Stimulated activated CD4-positive, alpha-beta T cell treated with anti-CD3 and anti-CD28 coated beads, Interleukin-12 subunit alpha, Interleukin-12 subunit beta, amount 100 ng/mL, for 24 hours (primary cell): ENCODE data around the gene DZIP1.

Source experiments
- DNase-seq, 2 experiments: peaks; one replicate each; pipeline ENCODE4 v3.0.0-alpha.2; 2020; ENCODE audit warnings: low read depth in 2 of 2

Gene DZIP1

GRCh38 chr13:95544293-95544692 is 100.2 kb downstream of the DZIP1 start:
- DNase-seq: no peak

- DNase-seq: no peak
These were observed 102.5 kb downstream of the DZIP1 start for GRCh38 chr13:95541911-95542474.

- DNase-seq: no peak
These were observed 103.2 kb downstream of the DZIP1 start for GRCh38 chr13:95541308-95541707.

GRCh38 chr13:95540888-95541287 is 103.6 kb downstream of the DZIP1 start:
- DNase-seq: no peak

GRCh38 chr13:95536632-95537241 is 107.8 kb downstream of the DZIP1 start:
- DNase-seq: no peak

GRCh38 chr13:95535243-95535642 is 109.3 kb downstream of the DZIP1 start:
- DNase-seq: no peak

- no peak for DNase-seq
These were observed 110.9 kb downstream of the DZIP1 start for GRCh38 chr13:95533545-95534160.

GRCh38 chr13:95530178-95530577 is 114.3 kb downstream of the DZIP1 start:
- no peak for DNase-seq
